GM18498 (cell line): Measurements from ENCODE around the gene PLA2G1B.

Experiments
- ATAC-seq: cut with Tn5 transposase; IDR thresholded peaks from one replicate; pipeline ENCODE4 v1.9.1; 2021; ENCODE audit warnings: mild to moderate bottlenecking, moderate library complexity; ENCODE audit not compliant: unreplicated experiment

The PLA2G1B gene

GRCh38 chr12:120327593-120327992, at the start of gene PLA2G1B:
PLA2G1B (minus strand) TSS chr12:120327779; CDS start chr12:120327753, 26 bp downstream.
- no peak for ATAC-seq

- ATAC-seq, result no peak
Observed at GRCh38 chr12:120376934-120377572, 49.5 kb upstream of the PLA2G1B start.

- no peak for ATAC-seq
Observed at GRCh38 chr12:120376416-120376815, 48.8 kb upstream of the PLA2G1B start.

GRCh38 chr12:120376009-120376408, 48.4 kb upstream of the PLA2G1B start:
- no peak for ATAC-seq

- ATAC-seq, result no peak
Observed at GRCh38 chr12:120373683-120374082, 46.1 kb upstream of the PLA2G1B start.

- no peak for ATAC-seq
Observed at GRCh38 chr12:120370343-120371243, 43.0 kb upstream of the PLA2G1B start.

GRCh38 chr12:120369603-120370342, 42.2 kb upstream of the PLA2G1B start:
- no peak for ATAC-seq

GRCh38 chr12:120368789-120369602, 41.4 kb upstream of the PLA2G1B start, which contains the start of gene MSI1:
MSI1 (minus strand) TSS chr12:120369164; CDS start chr12:120369091, 73 bp downstream.
- no peak for ATAC-seq

- ATAC-seq, result no peak
Observed at GRCh38 chr12:120367924-120368788, 40.6 kb upstream of the PLA2G1B start.

GRCh38 chr12:120367233-120367923, 39.8 kb upstream of the PLA2G1B start:
- no peak for ATAC-seq

GRCh38 chr12:120366845-120367232, 39.3 kb upstream of the PLA2G1B start:
- ATAC-seq, result no peak

- ATAC-seq, result no peak
Observed at GRCh38 chr12:120366341-120366705, 38.7 kb upstream of the PLA2G1B start.

- ATAC-seq, result no peak
Observed at GRCh38 chr12:120365675-120366340, 38.2 kb upstream of the PLA2G1B start.

GRCh38 chr12:120364487-120364886, 36.9 kb upstream of the PLA2G1B start:
- ATAC-seq, result no peak

- no peak for ATAC-seq
Observed at GRCh38 chr12:120363274-120363855, 35.8 kb upstream of the PLA2G1B start.

- ATAC-seq, result no peak
Observed at GRCh38 chr12:120362516-120363273, 35.1 kb upstream of the PLA2G1B start.

GRCh38 chr12:120361506-120362208, 34.1 kb upstream of the PLA2G1B start:
- no peak for ATAC-seq
